ENCODE measurements around the gene HES1. TPM values are rescaled to one million over a fixed set of nuclear protein-coding genes. Genes with fewer than 3 reads are reported as not detected.

HES1 gene
- total RNA-seq, 8 experiments from 2014 or later, result 12.4 to 83.5 (median 18.1) TPM

DNA sequence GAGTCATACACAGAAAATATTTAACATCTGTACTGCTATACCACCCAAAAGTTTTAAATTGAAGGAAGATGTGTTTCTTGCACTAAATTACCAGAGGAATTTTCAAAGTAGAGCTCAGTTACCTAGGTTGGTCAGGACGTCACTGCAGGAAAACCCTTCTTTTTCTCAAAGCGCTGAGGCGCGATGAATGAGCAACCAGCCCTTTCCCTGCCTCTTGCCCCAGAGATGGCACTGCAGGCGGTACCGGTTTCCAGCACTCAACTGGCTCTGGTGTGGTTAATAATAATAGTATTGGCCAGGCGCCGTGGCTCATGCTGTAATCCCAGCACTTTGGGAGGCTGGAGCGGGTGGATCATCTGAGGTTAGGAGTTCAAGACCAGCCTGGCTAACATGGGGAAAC, 49.3 kb downstream of the HES1 start:
- Histone ChIP-seq H3K4me1 (replicated peaks in 1 of 2) (peaks cover 11 to 15% of the 10 kb centered on the region in 2 donors), H3K4me3 (no peak overlapping the region), H3K27ac (no peak overlapping the region)
- ATAC-seq (replicated peaks in 6 of 8), result no peak
- 57 to 100% (median 81%) methylated on average over 1 to 8 of the region's 9 CpGs; no CpG with 5 or more reads in 4 of the 10 experiments for WGBS, 10 experiments
- in situ Hi-C loops (cut with MboI; ENCODE audit: low pct_unique_long_range_greater_than_20kb in 2 of 9, low sequenced_read_pairs in 9 of 9, unreplicated experiment in 9 of 9), result no loop called here

DNA sequence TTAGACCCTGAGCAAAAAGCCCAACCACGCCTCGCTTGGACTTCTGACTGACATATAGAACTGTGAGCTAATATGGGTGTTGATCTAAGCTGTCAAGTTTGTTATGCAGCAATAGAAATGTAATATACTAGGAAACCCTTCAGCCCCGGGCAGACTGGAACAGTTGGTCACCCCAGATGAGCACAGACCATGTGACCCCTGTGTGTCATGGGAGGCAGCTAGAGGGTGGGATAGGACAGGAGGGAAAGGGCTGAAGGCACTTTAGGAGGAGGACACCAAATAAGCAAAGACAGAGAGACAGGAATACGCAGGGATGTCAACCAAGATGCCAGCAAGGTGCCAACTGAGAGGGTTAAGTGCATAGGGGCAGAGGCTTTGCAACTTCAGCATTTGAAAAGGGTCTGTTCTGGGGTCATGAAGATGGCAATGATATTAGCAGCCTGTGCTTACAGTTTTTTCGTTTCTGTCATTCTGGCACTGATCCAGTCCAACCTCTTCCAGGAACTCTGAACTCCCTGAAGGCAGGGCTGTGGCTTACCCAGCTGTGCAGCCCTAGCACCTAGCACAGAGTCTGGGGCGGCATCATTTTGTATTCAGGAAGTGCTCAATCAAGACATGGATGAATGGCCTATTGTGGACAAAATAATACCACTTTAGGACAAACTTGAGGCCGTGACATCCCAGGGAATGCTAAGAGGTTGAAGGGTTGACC, 51.4 kb downstream of the HES1 start:
- Histone ChIP-seq H3K4me1 (replicated peaks in 1 of 2) (peaks cover 11 to 15% of the 10 kb centered on the region in 2 donors), H3K27ac (no peak overlapping the region), H3K4me3 (no peak overlapping the region)
- ATAC-seq (replicated peaks in 6 of 8), result peak in 6 of 8 experiments; percentile 25 to 85 (median 46)
- in situ Hi-C loops (cut with MboI; ENCODE audit: low pct_unique_long_range_greater_than_20kb in 2 of 9, low sequenced_read_pairs in 9 of 9, unreplicated experiment in 9 of 9), result no loop called here
- 60 to 100% (median 85%) methylated on average over 1 to 6 of the region's 7 CpGs; no CpG with 5 or more reads in 1 of the 10 experiments for WGBS, 10 experiments

Other genes with a start within 250 kb of the HES1 start
- gene CPN2, start 215.2 kb downstream of the HES1 start, total RNA-seq, result under 1 TPM in 5 of 8 experiments, not detected in 3; 0.08 to 0.47 (median 0.15) TPM
- gene LRRC15, start 233.6 kb downstream of the HES1 start, total RNA-seq, result under 1 TPM; 0.05 to 0.71 (median 0.21) TPM

Data from motor neuron (in vitro differentiated cells).